Neural cell (in vitro differentiated cells): Measurements from ENCODE around the gene MALRD1.

Experiments used
- EP300 ChIP-seq: fragments of 450-650 bp; conservative IDR thresholded peaks from 2 replicates; pipeline ENCODE4 v1.6.1; 2014; ENCODE audit warnings: antibody characterized with exemption, mild to moderate bottlenecking, moderate library complexity; ENCODE audit not compliant: poor library complexity, severe bottlenecking
- EZH2 ChIP-seq: fragments of 200-600, 300-800 bp; shearing (Covaris generic), sonication (generic); IDR thresholded peaks from 2 replicates; pipeline ENCODE4 v1.6.1; 2014; ENCODE audit warnings: antibody characterized with exemption, low read length, borderline replicate concordance, mild to moderate bottlenecking; ENCODE audit not compliant: insufficient read depth, poor library complexity, severe bottlenecking
- MXI1 ChIP-seq: fragments of 450-650 bp; conservative IDR thresholded peaks from 2 replicates; pipeline ENCODE4 v1.6.1; 2014; ENCODE audit warnings: antibody characterized with exemption, mild to moderate bottlenecking; ENCODE audit not compliant: poor library complexity, severe bottlenecking
- POLR2AphosphoS5 ChIP-seq: IDR thresholded peaks from 2 replicates; pipeline ENCODE4 v1.6.1; 2012
- SMC3 ChIP-seq: fragments of 450-650 bp; conservative IDR thresholded peaks from 2 replicates; pipeline ENCODE4 v1.6.1; 2014; ENCODE audit warnings: antibody characterized with exemption, mild to moderate bottlenecking, moderate library complexity; ENCODE audit not compliant: poor library complexity
- TAF1 ChIP-seq: IDR thresholded peaks from 2 replicates; pipeline ENCODE4 v1.6.1; 2012; ENCODE audit warnings: low read depth
- TF ChIP-seq, protein P1 (sequence below): fragments of 450-650 bp; IDR thresholded peaks from 2 replicates; pipeline ENCODE4 v1.5.1; 2014; ENCODE audit warnings: antibody characterized with exemption, mild to moderate bottlenecking, moderate library complexity; ENCODE audit not compliant: poor library complexity, severe bottlenecking
- TF ChIP-seq, protein P2 (sequence below): IDR thresholded peaks from 2 replicates; pipeline ENCODE4 v1.6.1; 2012; ENCODE audit warnings: borderline replicate concordance

DNA sequence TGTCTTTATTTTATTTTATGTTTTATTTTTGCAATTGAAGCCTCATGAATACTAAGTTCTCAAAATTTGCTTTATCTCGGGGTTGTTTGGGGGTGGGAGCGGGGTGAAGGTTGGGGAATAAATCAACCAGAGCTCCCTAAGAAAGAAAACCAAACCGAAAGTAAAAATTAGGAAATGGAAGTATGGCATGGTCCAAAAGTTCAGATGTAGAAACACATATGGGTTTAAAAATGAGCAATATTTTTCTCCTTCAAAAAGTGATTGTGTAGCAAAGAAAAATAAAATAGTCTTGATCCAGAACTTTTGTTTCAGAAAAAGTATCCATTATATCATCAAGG lies 590.3 kb downstream of the MALRD1 start:
- TF ChIP-seq, protein P1, sequence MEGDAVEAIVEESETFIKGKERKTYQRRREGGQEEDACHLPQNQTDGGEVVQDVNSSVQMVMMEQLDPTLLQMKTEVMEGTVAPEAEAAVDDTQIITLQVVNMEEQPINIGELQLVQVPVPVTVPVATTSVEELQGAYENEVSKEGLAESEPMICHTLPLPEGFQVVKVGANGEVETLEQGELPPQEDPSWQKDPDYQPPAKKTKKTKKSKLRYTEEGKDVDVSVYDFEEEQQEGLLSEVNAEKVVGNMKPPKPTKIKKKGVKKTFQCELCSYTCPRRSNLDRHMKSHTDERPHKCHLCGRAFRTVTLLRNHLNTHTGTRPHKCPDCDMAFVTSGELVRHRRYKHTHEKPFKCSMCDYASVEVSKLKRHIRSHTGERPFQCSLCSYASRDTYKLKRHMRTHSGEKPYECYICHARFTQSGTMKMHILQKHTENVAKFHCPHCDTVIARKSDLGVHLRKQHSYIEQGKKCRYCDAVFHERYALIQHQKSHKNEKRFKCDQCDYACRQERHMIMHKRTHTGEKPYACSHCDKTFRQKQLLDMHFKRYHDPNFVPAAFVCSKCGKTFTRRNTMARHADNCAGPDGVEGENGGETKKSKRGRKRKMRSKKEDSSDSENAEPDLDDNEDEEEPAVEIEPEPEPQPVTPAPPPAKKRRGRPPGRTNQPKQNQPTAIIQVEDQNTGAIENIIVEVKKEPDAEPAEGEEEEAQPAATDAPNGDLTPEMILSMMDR = no peak
- no peak for TF ChIP-seq POLR2AphosphoS5
- TF ChIP-seq EZH2 = no peak
- TF ChIP-seq, protein P2, sequence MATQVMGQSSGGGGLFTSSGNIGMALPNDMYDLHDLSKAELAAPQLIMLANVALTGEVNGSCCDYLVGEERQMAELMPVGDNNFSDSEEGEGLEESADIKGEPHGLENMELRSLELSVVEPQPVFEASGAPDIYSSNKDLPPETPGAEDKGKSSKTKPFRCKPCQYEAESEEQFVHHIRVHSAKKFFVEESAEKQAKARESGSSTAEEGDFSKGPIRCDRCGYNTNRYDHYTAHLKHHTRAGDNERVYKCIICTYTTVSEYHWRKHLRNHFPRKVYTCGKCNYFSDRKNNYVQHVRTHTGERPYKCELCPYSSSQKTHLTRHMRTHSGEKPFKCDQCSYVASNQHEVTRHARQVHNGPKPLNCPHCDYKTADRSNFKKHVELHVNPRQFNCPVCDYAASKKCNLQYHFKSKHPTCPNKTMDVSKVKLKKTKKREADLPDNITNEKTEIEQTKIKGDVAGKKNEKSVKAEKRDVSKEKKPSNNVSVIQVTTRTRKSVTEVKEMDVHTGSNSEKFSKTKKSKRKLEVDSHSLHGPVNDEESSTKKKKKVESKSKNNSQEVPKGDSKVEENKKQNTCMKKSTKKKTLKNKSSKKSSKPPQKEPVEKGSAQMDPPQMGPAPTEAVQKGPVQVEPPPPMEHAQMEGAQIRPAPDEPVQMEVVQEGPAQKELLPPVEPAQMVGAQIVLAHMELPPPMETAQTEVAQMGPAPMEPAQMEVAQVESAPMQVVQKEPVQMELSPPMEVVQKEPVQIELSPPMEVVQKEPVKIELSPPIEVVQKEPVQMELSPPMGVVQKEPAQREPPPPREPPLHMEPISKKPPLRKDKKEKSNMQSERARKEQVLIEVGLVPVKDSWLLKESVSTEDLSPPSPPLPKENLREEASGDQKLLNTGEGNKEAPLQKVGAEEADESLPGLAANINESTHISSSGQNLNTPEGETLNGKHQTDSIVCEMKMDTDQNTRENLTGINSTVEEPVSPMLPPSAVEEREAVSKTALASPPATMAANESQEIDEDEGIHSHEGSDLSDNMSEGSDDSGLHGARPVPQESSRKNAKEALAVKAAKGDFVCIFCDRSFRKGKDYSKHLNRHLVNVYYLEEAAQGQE = no peak
- TF ChIP-seq SMC3 = no peak
- TF ChIP-seq EP300 = no peak
- TF ChIP-seq TAF1 = no peak
- TF ChIP-seq MXI1 = no peak
